ENCODE results near the gene MYO1D. TPM values are rescaled to one million over a fixed set of nuclear protein-coding genes. Genes with fewer than 3 reads are reported as not detected.
A peak's percentile ranks its signal among the peaks of the same experiment; 100 is the strongest.

Gene MYO1D
- total RNA-seq, 1 donor = 160 TPM

DNA sequence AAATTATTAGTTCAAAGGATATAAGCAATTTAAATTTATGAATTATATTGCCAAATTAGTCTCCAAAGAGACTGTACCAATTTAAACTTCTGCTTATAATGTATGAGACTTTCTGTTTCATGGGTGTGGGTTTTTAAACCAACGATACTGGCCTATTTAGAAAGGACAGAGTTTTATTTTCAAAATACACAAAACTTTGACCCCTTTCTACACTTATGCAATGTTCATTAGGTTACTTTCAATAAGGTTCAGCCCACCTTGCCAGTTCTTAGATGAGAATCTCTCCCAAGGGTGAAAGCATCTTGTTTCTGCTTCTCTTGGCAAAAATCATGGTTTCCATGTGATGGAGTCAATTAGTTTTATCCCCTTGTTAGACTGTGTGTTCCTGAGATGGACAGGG is 84.7 kb downstream of the MYO1D start:
- Histone ChIP-seq H3K27ac (ENCODE audit: low read depth, low read length) (no peak overlapping the region), H3K36me3 (ENCODE audit: insufficient read depth, low read length) (no peaks in the 10 kb centered on the region), H3K4me3 (ENCODE audit: insufficient read depth, low read length) (no peak overlapping the region), H3K27me3 (ENCODE audit: insufficient read depth, low read length) (no peaks in the 10 kb centered on the region), H3K4me1 (ENCODE audit: insufficient read depth, low read length) (no peaks in the 10 kb centered on the region), H4K20me1 (ENCODE audit: insufficient read depth, low read length) (no peaks in the 10 kb centered on the region), H2AFZ (ENCODE audit: low read length) (no peak overlapping the region), H3K9me3 (ENCODE audit: low read depth, low read length) (no peaks in the 10 kb centered on the region), H3K79me2 (ENCODE audit: insufficient read depth, low read length) (no peaks in the 10 kb centered on the region), H3K4me2 (ENCODE audit: insufficient read depth, low read length) (no peak overlapping the region)
- TF ChIP-seq, protein P1, sequence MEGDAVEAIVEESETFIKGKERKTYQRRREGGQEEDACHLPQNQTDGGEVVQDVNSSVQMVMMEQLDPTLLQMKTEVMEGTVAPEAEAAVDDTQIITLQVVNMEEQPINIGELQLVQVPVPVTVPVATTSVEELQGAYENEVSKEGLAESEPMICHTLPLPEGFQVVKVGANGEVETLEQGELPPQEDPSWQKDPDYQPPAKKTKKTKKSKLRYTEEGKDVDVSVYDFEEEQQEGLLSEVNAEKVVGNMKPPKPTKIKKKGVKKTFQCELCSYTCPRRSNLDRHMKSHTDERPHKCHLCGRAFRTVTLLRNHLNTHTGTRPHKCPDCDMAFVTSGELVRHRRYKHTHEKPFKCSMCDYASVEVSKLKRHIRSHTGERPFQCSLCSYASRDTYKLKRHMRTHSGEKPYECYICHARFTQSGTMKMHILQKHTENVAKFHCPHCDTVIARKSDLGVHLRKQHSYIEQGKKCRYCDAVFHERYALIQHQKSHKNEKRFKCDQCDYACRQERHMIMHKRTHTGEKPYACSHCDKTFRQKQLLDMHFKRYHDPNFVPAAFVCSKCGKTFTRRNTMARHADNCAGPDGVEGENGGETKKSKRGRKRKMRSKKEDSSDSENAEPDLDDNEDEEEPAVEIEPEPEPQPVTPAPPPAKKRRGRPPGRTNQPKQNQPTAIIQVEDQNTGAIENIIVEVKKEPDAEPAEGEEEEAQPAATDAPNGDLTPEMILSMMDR (IDR thresholded peaks at IDR 0.05; ENCODE audit: extremely low read depth, low read depth, low read length) = no peak
- DNase-seq (ENCODE audit: insufficient read length, low spot score, missing footprints) = no peak

DNA sequence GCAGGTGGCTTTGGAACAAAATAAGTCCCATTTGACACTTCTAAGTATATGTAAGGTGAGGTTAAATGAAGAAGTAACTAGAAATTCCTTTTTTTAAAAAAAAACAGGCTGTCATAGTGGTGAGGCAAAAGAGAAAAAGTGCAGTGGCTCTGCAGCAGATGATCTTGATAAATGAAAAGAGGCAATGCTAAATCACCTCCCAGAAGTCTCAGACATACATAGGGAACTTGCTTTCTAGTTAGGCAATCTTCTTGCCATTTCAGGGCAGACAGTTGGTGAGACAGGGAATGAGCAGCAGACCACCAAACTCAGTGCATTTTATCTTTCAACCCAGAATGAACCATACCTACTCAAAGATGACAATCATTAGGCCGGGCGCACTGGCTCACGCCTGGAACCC is 90.8 kb downstream of the MYO1D start:
- no peaks in the 10 kb centered on the region for H3K4me1 ChIP-seq (ENCODE audit: insufficient read depth, low read length)
- TF ChIP-seq, protein P1 (IDR thresholded peaks at IDR 0.05; ENCODE audit: extremely low read depth, low read depth, low read length) = no peak
- no peaks in the 10 kb centered on the region for H4K20me1 ChIP-seq (ENCODE audit: insufficient read depth, low read length)
- H3K9me3 ChIP-seq (ENCODE audit: low read depth, low read length) = no peaks in the 10 kb centered on the region
- H3K27me3 ChIP-seq (ENCODE audit: insufficient read depth, low read length) = no peaks in the 10 kb centered on the region
- no peak overlapping the region for H3K4me3 ChIP-seq (ENCODE audit: insufficient read depth, low read length)
- no peak overlapping the region for H3K27ac ChIP-seq (ENCODE audit: low read depth, low read length)
- no peaks in the 10 kb centered on the region for H3K36me3 ChIP-seq (ENCODE audit: insufficient read depth, low read length)
- H3K79me2 ChIP-seq (ENCODE audit: insufficient read depth, low read length) = no peaks in the 10 kb centered on the region
- DNase-seq (ENCODE audit: insufficient read length, low spot score, missing footprints) = no peak
- no peak overlapping the region for H3K4me2 ChIP-seq (ENCODE audit: insufficient read depth, low read length)
- H2AFZ ChIP-seq (ENCODE audit: low read length) = no peak overlapping the region

DNA sequence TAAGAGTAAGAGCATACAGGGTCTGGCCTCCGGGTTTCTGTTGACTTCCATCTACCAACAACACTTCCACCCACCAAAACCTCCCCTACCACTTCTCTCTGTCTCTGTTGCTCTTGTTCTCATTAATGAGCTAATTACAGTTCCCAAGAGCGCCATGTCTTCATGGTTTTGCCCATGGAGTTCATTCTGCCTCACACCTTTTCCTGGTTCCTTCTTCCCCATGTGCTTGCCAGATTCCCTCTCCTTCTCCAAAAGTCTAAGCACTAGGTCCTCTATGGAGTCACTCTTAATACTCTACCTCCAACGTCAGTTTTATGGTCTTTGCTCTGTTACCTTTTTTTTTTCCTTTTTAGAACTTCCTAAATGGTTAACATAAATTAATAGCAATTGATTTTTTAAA is 92.8 kb downstream of the MYO1D start:
- H3K4me2 ChIP-seq (ENCODE audit: insufficient read depth, low read length) = no peak overlapping the region
- H3K79me2 ChIP-seq (ENCODE audit: insufficient read depth, low read length) = no peaks in the 10 kb centered on the region
- DNase-seq (ENCODE audit: insufficient read length, low spot score, missing footprints) = no peak
- H3K9me3 ChIP-seq (ENCODE audit: low read depth, low read length) = no peaks in the 10 kb centered on the region
- no peaks in the 10 kb centered on the region for H4K20me1 ChIP-seq (ENCODE audit: insufficient read depth, low read length)
- no peak overlapping the region for H3K27ac ChIP-seq (ENCODE audit: low read depth, low read length)
- TF ChIP-seq, protein P1 (IDR thresholded peaks at IDR 0.05; ENCODE audit: extremely low read depth, low read depth, low read length) = no peak
- no peak overlapping the region for H2AFZ ChIP-seq (ENCODE audit: low read length)
- no peaks in the 10 kb centered on the region for H3K4me1 ChIP-seq (ENCODE audit: insufficient read depth, low read length)
- H3K27me3 ChIP-seq (ENCODE audit: insufficient read depth, low read length) = no peaks in the 10 kb centered on the region
- no peak overlapping the region for H3K4me3 ChIP-seq (ENCODE audit: insufficient read depth, low read length)
- no peaks in the 10 kb centered on the region for H3K36me3 ChIP-seq (ENCODE audit: insufficient read depth, low read length)

- Histone ChIP-seq H3K27me3 (ENCODE audit: insufficient read depth, low read length) (no peaks in the 10 kb centered on the region), H3K9me3 (ENCODE audit: low read depth, low read length) (no peaks in the 10 kb centered on the region), H3K27ac (ENCODE audit: low read depth, low read length) (no peak overlapping the region), H3K4me3 (ENCODE audit: insufficient read depth, low read length) (no peak overlapping the region), H3K36me3 (ENCODE audit: insufficient read depth, low read length) (no peaks in the 10 kb centered on the region), H2AFZ (ENCODE audit: low read length) (no peak overlapping the region), H3K4me2 (ENCODE audit: insufficient read depth, low read length) (no peak overlapping the region), H3K4me1 (ENCODE audit: insufficient read depth, low read length) (no peaks in the 10 kb centered on the region), H3K79me2 (ENCODE audit: insufficient read depth, low read length) (no peaks in the 10 kb centered on the region), H4K20me1 (ENCODE audit: insufficient read depth, low read length) (no peaks in the 10 kb centered on the region)
- TF ChIP-seq, protein P1 (IDR thresholded peaks at IDR 0.05; ENCODE audit: extremely low read depth, low read depth, low read length) = peak; percentile 75
- DNase-seq (ENCODE audit: insufficient read length, low spot score, missing footprints) = no peak
Measured at GRCh38 chr17:32783602-32784001, 93.3 kb downstream of the MYO1D start.

Measured in osteoblast (primary cell).